Measurements from ENCODE around the gene SCD5. TPM values are rescaled to one million over a fixed set of nuclear protein-coding genes. Genes with fewer than 3 reads are reported as not detected.
A peak's percentile ranks its signal among the peaks of the same experiment; 100 is the strongest.

The SCD5 gene
- total RNA-seq, 6 donors from 2014 or later, result 17.8 to 40.3 (median 25.3) TPM

DNA sequence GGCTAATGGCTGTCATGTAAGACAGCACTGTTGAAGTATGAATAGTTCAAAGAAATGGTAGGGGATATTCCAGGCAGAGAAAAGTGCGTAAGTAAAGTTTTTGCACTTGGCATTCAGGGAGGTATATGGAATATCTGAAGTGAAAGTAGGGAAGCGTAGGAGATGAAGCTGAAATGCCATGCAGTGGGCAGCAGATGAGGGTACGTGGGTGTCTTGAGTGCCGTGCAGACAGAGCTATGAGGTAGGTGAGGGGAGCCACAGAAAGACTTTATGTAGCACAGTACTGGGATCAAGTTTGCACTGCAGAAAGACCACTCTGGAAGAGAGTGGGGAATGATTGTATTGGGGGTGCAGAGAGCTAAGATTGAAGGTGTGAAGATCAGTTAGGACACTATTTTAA is 5.2 kb upstream of the SCD5 start:
- peaks cover 0 to 5% (median 1%) of the 10 kb centered on the region in 4 donors for H3K27me3 ChIP-seq
- no peak overlapping the region for H3K4me3 ChIP-seq
- ATAC-seq (ENCODE audit: low FRiP score in 2 of 2) (no peak), DNase-seq (no peak)
- TF ChIP-seq CTCF (IDR thresholded peaks at IDR 0.05) (no peak), POLR2A (IDR thresholded peaks at IDR 0.05) (no peak), EP300 (IDR thresholded peaks at IDR 0.05) (no peak), POLR2AphosphoS5 (IDR thresholded peaks at IDR 0.05) (no peak)
- no peaks in the 10 kb centered on the region for H3K36me3 ChIP-seq
- WGBS, 2 donors, result 80 to 89% methylated on average over 4 of the region's 4 CpGs
- H3K4me1 ChIP-seq, result peaks cover 7 to 12% (median 8%) of the 10 kb centered on the region in 4 donors
- no peaks in the 10 kb centered on the region for H3K9me3 ChIP-seq
- H3K27ac ChIP-seq, result no peak overlapping the region

GRCh38 chr4:82802911-82803310 is 4.3 kb upstream of the SCD5 start:
- 36 to 53% methylated on average over 2 of the region's 2 CpGs for WGBS, 2 donors
- no peak for ATAC-seq (ENCODE audit: low FRiP score in 2 of 2)
- Histone ChIP-seq H3K4me3 (no peak overlapping the region), H3K36me3 (no peaks in the 10 kb centered on the region), H3K9me3 (no peaks in the 10 kb centered on the region), H3K27me3 (peaks cover 0 to 5% (median 2%) of the 10 kb centered on the region in 4 donors), H3K27ac (no peak overlapping the region), H3K4me1 (peaks cover 7 to 20% (median 12%) of the 10 kb centered on the region in 4 donors)
- no peak for DNase-seq
- TF ChIP-seq POLR2A (IDR thresholded peaks at IDR 0.05) (no peak), CTCF (IDR thresholded peaks at IDR 0.05) (no peak), POLR2AphosphoS5 (IDR thresholded peaks at IDR 0.05) (no peak), EP300 (IDR thresholded peaks at IDR 0.05) (no peak)

DNA sequence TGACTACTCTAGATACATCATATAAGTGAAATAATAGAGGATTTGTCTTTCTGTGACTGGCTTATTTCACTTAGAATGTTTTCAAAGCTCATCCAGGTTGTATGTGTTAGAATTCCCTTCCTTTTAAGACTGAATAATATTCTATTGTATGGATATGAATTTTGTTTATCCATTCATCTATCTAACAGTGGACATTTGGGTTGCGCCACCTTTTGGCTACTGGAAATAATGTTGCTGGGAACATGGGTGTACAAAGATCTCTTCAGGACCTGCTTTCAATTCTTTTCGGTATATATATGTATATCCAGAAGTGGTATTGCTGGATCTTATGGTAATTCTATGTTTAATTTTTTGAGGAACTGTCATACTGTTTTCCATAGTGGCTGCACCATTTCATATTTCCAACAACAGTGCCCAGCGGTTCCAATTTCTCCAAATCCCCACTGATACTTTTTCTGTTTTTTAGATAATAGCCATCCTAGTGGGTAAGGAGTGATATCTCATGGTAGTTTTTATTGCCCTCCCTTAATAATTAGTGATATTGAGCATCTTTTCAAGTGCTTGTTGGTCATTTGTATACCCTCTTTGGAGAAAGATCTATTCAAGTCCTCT is 3.4 kb upstream of the SCD5 start:
- no peak for ATAC-seq (ENCODE audit: low FRiP score in 2 of 2)
- WGBS, 2 donors, result 73 to 78% methylated on average over 3 of the region's 3 CpGs
- Histone ChIP-seq H3K4me3 (no peak overlapping the region), H3K4me1 (peaks cover 16 to 29% (median 21%) of the 10 kb centered on the region in 4 donors), H3K27ac (no peak overlapping the region), H3K9me3 (no peaks in the 10 kb centered on the region), H3K27me3 (peaks cover 0 to 12% (median 4%) of the 10 kb centered on the region in 4 donors), H3K36me3 (no peaks in the 10 kb centered on the region)
- DNase-seq, result no peak
- TF ChIP-seq EP300 (IDR thresholded peaks at IDR 0.05) (no peak), CTCF (IDR thresholded peaks at IDR 0.05) (peak in 2 of 6 experiments; percentile 4 to 12)

- DNase-seq (no peak), ATAC-seq (ENCODE audit: low FRiP score in 2 of 2) (peak; percentile 8 to 27)
- peak overlapping the region; percentile 56 to 75 (median 66) for H3K4me3 ChIP-seq
- WGBS, 2 donors, result 7 to 9% methylated on average over 18 to 25 of the region's 25 CpGs
- peak overlapping the region in 2 of 4 donors; percentile 27 to 44 for H3K27ac ChIP-seq
- peaks cover 0 to 12% (median 4%) of the 10 kb centered on the region in 4 donors for H3K27me3 ChIP-seq
- no peaks in the 10 kb centered on the region for H3K36me3 ChIP-seq
- H3K4me1 ChIP-seq, result peaks cover 17 to 32% (median 23%) of the 10 kb centered on the region in 4 donors
- H3K9me3 ChIP-seq, result no peaks in the 10 kb centered on the region
- TF ChIP-seq EP300 (IDR thresholded peaks at IDR 0.05) (no peak), POLR2AphosphoS5 (IDR thresholded peaks at IDR 0.05) (no peak), POLR2A (IDR thresholded peaks at IDR 0.05) (no peak), CTCF (IDR thresholded peaks at IDR 0.05) (no peak)
Observed at GRCh38 chr4:82799006-82799881, 648 bp upstream of the SCD5 start.

Measured in upper lobe of left lung (tissue), 6 donors.